Astrocyte (in vitro differentiated cells and primary cell): ENCODE results near the gene PFDN6.

ENCODE experiments used
- EZH2 ChIP-seq: IDR thresholded peaks from 2 replicates; pipeline ENCODE4 v1.6.1; 2012; ENCODE audit warnings: mild to moderate bottlenecking, low read length, inconsistent platforms; ENCODE audit not compliant: insufficient read depth
- TF ChIP-seq, protein P1 (sequence below): IDR thresholded peaks from 2 replicates; pipeline ENCODE4 v1.5.1; 2011; ENCODE audit warnings: low read depth, mild to moderate bottlenecking, inconsistent platforms, low read length, moderate library complexity; ENCODE audit not compliant: insufficient read depth

GRCh38 chr6:33305052-33305451 lies 15.7 kb downstream of the PFDN6 start:
- TF ChIP-seq, protein P1, sequence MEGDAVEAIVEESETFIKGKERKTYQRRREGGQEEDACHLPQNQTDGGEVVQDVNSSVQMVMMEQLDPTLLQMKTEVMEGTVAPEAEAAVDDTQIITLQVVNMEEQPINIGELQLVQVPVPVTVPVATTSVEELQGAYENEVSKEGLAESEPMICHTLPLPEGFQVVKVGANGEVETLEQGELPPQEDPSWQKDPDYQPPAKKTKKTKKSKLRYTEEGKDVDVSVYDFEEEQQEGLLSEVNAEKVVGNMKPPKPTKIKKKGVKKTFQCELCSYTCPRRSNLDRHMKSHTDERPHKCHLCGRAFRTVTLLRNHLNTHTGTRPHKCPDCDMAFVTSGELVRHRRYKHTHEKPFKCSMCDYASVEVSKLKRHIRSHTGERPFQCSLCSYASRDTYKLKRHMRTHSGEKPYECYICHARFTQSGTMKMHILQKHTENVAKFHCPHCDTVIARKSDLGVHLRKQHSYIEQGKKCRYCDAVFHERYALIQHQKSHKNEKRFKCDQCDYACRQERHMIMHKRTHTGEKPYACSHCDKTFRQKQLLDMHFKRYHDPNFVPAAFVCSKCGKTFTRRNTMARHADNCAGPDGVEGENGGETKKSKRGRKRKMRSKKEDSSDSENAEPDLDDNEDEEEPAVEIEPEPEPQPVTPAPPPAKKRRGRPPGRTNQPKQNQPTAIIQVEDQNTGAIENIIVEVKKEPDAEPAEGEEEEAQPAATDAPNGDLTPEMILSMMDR, result no peak
- no peak for TF ChIP-seq EZH2
